Suprapubic skin (tissue), 4 donors: Measurements from ENCODE around the gene IKZF4. TPM values are rescaled to one million over a fixed set of nuclear protein-coding genes. Genes with fewer than 3 reads are reported as not detected.

Experiments used
- DNase-seq, 2 donors: peaks; one replicate each; pipeline ENCODE4 v3.0.0-alpha.2; 2019; ENCODE audit warnings: low spot score in 2 of 2
- H3K27ac ChIP-seq: fragments of 200-600 bp; sonication (generic); one replicate; pipeline ENCODE4 v1.5.1; 2019
- H3K27me3 ChIP-seq: fragments of 200-600 bp; sonication (generic); one replicate; pipeline ENCODE4 v1.5.1; 2019
- H3K36me3 ChIP-seq: fragments of 200-600 bp; sonication (generic); one replicate; pipeline ENCODE4 v1.5.1; 2019
- H3K4me1 ChIP-seq: fragments of 200-600 bp; sonication (generic); one replicate; pipeline ENCODE4 v1.5.1; 2019
- H3K4me3 ChIP-seq: fragments of 200-600 bp; sonication (generic); one replicate; pipeline ENCODE4 v1.5.1; 2019; ENCODE audit warnings: mild to moderate bottlenecking
- H3K9me3 ChIP-seq: fragments of 200-600 bp; sonication (generic); one replicate; pipeline ENCODE4 v1.5.1; 2019
- CTCF ChIP-seq, 2 donors: fragments of 200-600 bp in 1 of 2; fragments of 450-650 bp in 1 of 2; sonication (generic) in 1 of 2; IDR thresholded peaks; one replicate each; pipeline ENCODE4 v1.5.1; 2016 to 2019; ENCODE audit warnings: antibody characterized with exemption in 2 of 2, mild to moderate bottlenecking in 1 of 2, moderate library complexity in 1 of 2
- EP300 ChIP-seq: sonication (generic); formaldehyde crosslinking; IDR thresholded peaks from one replicate; pipeline ENCODE4 v1.6.1; 2017; ENCODE audit warnings: antibody characterized with exemption
- POLR2A ChIP-seq, 2 donors: fragments of 450-650 bp; IDR thresholded peaks; one replicate each; pipeline ENCODE4 v1.6.1; 2017; ENCODE audit warnings: antibody characterized with exemption in 2 of 2, mild to moderate bottlenecking in 2 of 2, moderate library complexity in 2 of 2
- POLR2AphosphoS5 ChIP-seq, 3 donors: sonication (generic); formaldehyde crosslinking; IDR thresholded peaks; one replicate each; pipeline ENCODE4 v1.6.1; 2017; ENCODE audit warnings: antibody characterized with exemption in 3 of 3
- WGBS: methylation state at CpG from one replicate; pipeline ENCODE4 v1.1.5; 2018; 5-methylcytosine and 5-hydroxymethylcytosine counted together
- total RNA-seq, 4 donors: library from RNA; depleted of rRNA; stranded (reverse); fragments of >200 nt; gene quantifications; one replicate each; pipeline ENCODE4 v1.1.0, GENCODE V29; 2016

The IKZF4 gene
- total RNA-seq = 10 to 100 TPM in 1 of 4 donors, 1 to 10 TPM in 3; 3.2 to 10.5 (median 3.8) TPM

GRCh38 chr12:56020423-56021184 is at the start of gene IKZF4:
Gene IKZF4, plus strand, starts transcription at chr12:56021043. Its CDS starts 451 bp downstream, at chr12:56021494.
- Histone ChIP-seq H3K36me3 (peaks cover 22% of the 10 kb centered on the region), H3K4me3 (peak within 1 kb of the TSS; percentile 14), H3K4me1 (peaks cover 12% of the 10 kb centered on the region), H3K27me3 (no peaks in the 10 kb centered on the region), H3K27ac (peak within 1 kb of the TSS; percentile 0), H3K9me3 (no peaks in the 10 kb centered on the region)
- DNase-seq = no peak
- 42% methylated on average over 10 of the region's 10 CpGs for WGBS
- TF ChIP-seq POLR2A (IDR thresholded peaks at IDR 0.05) = no peak
- no peak for TF ChIP-seq EP300
- no peak for TF ChIP-seq CTCF (IDR thresholded peaks at IDR 0.05)
- TF ChIP-seq POLR2AphosphoS5 (IDR thresholded peaks at IDR 0.05) = no peak

GRCh38 chr12:55972042-55972441 is 48.8 kb upstream of the IKZF4 start:
- Histone ChIP-seq H3K4me3 (no peak overlapping the region), H3K9me3 (no peaks in the 10 kb centered on the region), H3K27me3 (no peaks in the 10 kb centered on the region), H3K4me1 (peaks cover 41% of the 10 kb centered on the region), H3K36me3 (no peaks in the 10 kb centered on the region), H3K27ac (no peak overlapping the region)
- WGBS = 43% methylated on average over 3 of the region's 3 CpGs
- TF ChIP-seq POLR2AphosphoS5 (IDR thresholded peaks at IDR 0.05) (no peak), CTCF (IDR thresholded peaks at IDR 0.05) (no peak), POLR2A (IDR thresholded peaks at IDR 0.05) (no peak), EP300 (no peak)
- no peak for DNase-seq

- no peaks in the 10 kb centered on the region for H3K36me3 ChIP-seq
- peaks cover 40% of the 10 kb centered on the region for H3K4me1 ChIP-seq
- DNase-seq = no peak
- peak overlapping the region; percentile 84 for H3K4me3 ChIP-seq
- H3K9me3 ChIP-seq = no peaks in the 10 kb centered on the region
- peak overlapping the region; percentile 92 for H3K27ac ChIP-seq
- no peak for TF ChIP-seq EP300
- no peak for TF ChIP-seq POLR2AphosphoS5 (IDR thresholded peaks at IDR 0.05)
- TF ChIP-seq CTCF (IDR thresholded peaks at IDR 0.05) = no peak
- TF ChIP-seq POLR2A (IDR thresholded peaks at IDR 0.05) = no peak
- H3K27me3 ChIP-seq = no peaks in the 10 kb centered on the region
- WGBS = 29% methylated on average over 1 of the region's 1 CpG
Observed at GRCh38 chr12:55972456-55972855, 48.4 kb upstream of the IKZF4 start.

GRCh38 chr12:55972911-55973598 is 47.8 kb upstream of the IKZF4 start:
- H3K4me1 ChIP-seq = peaks cover 40% of the 10 kb centered on the region
- WGBS = under 1% methylated on average over 18 of the region's 18 CpGs
- no peak for DNase-seq
- TF ChIP-seq POLR2A (IDR thresholded peaks at IDR 0.05) (peak in 1 of 2 donors; percentile 75), CTCF (IDR thresholded peaks at IDR 0.05) (no peak), POLR2AphosphoS5 (IDR thresholded peaks at IDR 0.05) (peak in 1 of 3 donors; percentile 73)
- H3K9me3 ChIP-seq = no peaks in the 10 kb centered on the region
- no peaks in the 10 kb centered on the region for H3K27me3 ChIP-seq
- H3K4me3 ChIP-seq = peak overlapping the region; percentile 84
- no peaks in the 10 kb centered on the region for H3K36me3 ChIP-seq
- H3K27ac ChIP-seq = peak overlapping the region; percentile 92

- peak; percentile 100 for DNase-seq
- no peak for TF ChIP-seq EP300
- TF ChIP-seq CTCF (IDR thresholded peaks at IDR 0.05) = peak in 1 of 2 donors; percentile 19
- peak; percentile 25 to 72 (median 62) for TF ChIP-seq POLR2AphosphoS5 (IDR thresholded peaks at IDR 0.05)
- peak; percentile 71 to 94 for TF ChIP-seq POLR2A (IDR thresholded peaks at IDR 0.05)
- under 1% methylated on average over 31 of the region's 39 CpGs for WGBS
- H3K27ac ChIP-seq = peak within 1 kb of the TSS; percentile 92
- no peaks in the 10 kb centered on the region for H3K36me3 ChIP-seq
- no peaks in the 10 kb centered on the region for H3K9me3 ChIP-seq
- H3K27me3 ChIP-seq = no peaks in the 10 kb centered on the region
- H3K4me1 ChIP-seq = peaks cover 36% of the 10 kb centered on the region
- H3K4me3 ChIP-seq = peak within 1 kb of the TSS; percentile 84
Observed at GRCh38 chr12:55973599-55974307, 47.1 kb upstream of the IKZF4 start, which contains the start of gene RAB5B. Gene RAB5B, plus strand, starts transcription at chr12:55974078. Its CDS starts 12,883 bp downstream, at chr12:55986961.
